ENCODE results near the gene ZNF195.
"Not testable (repeated sequence)": the region's sequence is repeated elsewhere in the genome, so short reads cannot be mapped to it uniquely, and the experiment has no call there.

DNA sequence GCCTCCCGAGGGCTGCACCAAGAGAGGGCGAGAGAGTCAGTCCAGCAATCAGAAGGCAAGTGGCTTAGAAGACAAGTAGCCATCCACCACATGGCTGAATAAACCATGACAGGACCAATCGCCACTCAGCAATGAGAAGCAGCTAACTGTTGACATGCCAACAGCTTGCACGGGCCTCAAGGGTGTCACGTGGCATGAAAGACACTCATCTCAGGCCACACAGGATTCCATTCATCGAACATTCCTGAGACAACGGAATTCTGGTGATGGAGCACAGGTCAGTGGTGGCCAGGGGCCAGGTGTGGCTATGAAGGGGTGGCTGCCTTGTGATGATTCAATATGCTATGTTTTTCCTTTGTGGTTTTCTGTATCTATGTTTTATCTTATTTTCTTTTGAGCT, 36.4 kb upstream of the ZNF195 start:
- TF ChIP-seq EZH2 (IDR thresholded peaks at IDR 0.05; ENCODE audit: low read depth, low read length, severe bottlenecking); POLR2A (IDR thresholded peaks at IDR 0.05; ENCODE audit: control extremely low read depth in 1 of 2, low read depth in 2 of 2, low read length in 2 of 2); TCF12 (IDR thresholded peaks at IDR 0.05; ENCODE audit: low read depth, low read length); KDM1A (IDR thresholded peaks at IDR 0.05; ENCODE audit: borderline replicate concordance, low read length); TEAD4 (IDR thresholded peaks at IDR 0.05; ENCODE audit: low read depth, low read length); JUN (IDR thresholded peaks at IDR 0.05; ENCODE audit: low read depth, low read length); POLR2AphosphoS5 (IDR thresholded peaks at IDR 0.05; ENCODE audit: low read depth, low read length); RFX5 (IDR thresholded peaks at IDR 0.05; ENCODE audit: borderline replicate concordance, low read depth, low read length); EGR1 (IDR thresholded peaks at IDR 0.05; ENCODE audit: borderline replicate concordance, low read depth, low read length); MAX (IDR thresholded peaks at IDR 0.05); PHF8 (conservative IDR thresholded peaks at IDR 0.05; ENCODE audit: low read depth, low read length); TAF7 (optimal IDR thresholded peaks at IDR 0.05; ENCODE audit: borderline replicate concordance, low read depth, low read length); ZNF274 (IDR thresholded peaks at IDR 0.05; ENCODE audit: borderline replicate concordance, extremely low read depth, low read length): not testable (repeated sequence)
- TF ChIP-seq, protein P1, sequence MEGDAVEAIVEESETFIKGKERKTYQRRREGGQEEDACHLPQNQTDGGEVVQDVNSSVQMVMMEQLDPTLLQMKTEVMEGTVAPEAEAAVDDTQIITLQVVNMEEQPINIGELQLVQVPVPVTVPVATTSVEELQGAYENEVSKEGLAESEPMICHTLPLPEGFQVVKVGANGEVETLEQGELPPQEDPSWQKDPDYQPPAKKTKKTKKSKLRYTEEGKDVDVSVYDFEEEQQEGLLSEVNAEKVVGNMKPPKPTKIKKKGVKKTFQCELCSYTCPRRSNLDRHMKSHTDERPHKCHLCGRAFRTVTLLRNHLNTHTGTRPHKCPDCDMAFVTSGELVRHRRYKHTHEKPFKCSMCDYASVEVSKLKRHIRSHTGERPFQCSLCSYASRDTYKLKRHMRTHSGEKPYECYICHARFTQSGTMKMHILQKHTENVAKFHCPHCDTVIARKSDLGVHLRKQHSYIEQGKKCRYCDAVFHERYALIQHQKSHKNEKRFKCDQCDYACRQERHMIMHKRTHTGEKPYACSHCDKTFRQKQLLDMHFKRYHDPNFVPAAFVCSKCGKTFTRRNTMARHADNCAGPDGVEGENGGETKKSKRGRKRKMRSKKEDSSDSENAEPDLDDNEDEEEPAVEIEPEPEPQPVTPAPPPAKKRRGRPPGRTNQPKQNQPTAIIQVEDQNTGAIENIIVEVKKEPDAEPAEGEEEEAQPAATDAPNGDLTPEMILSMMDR (IDR thresholded peaks at IDR 0.05; ENCODE audit: control extremely low read depth in 1 of 3, insufficient read depth in 1 of 3, low read depth in 1 of 3, low read length in 3 of 3): not testable (repeated sequence)

Data from H1 (cell line).